CD4-positive, alpha-beta T cell treated with Interleukin-6 for 4 hours (primary cell): ENCODE data around the gene NRP2.

Experiments
- DNase-seq: peaks from one replicate; pipeline ENCODE4 v3.0.0-alpha.2; 2020; ENCODE audit warnings: mixed read lengths

Gene NRP2

DNA sequence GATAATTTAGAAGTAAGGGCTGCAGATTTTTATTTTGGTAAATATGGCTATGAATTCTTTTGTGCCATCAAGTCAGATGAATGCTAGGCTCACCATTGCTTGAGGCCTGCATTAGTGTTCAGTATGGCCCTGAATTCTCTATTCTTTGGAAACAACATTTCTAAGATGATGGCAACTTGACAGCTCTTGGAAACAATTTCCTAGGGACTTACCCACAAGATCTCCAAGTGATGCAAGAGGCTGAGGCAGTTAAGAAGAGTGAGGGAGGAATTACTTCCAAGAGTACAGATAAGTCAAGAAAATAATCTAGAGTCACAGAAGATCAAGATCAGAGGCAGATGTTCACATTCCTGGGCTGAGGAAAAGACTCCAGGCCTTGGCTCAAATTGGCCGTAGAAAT is 129.1 kb downstream of the NRP2 start:
- DNase-seq, result no peak

- no peak for DNase-seq
Observed at GRCh38 chr2:205814039-205814364, 131.7 kb downstream of the NRP2 start.

GRCh38 chr2:205815673-205816072 is 133.4 kb downstream of the NRP2 start:
- no peak for DNase-seq

DNA sequence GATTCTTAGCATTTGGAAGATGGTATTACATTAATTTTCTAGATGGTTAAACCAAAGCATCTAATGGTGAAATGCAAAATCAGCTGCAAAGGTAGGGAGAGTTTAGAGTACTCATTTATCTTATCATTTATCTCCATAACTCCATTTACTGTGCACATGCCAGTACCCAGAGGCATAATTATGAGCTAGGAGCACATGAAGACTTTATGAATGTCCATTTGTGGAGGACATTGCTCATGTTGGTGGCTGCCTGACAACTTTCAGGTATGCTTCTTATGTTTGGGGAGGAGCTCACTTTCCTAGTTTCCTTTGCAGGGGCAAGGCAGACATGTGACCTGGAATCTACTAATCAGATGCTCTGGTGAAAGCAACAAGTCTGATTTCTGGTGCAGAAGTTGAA is 134.0 kb downstream of the NRP2 start:
- DNase-seq, result no peak

DNA sequence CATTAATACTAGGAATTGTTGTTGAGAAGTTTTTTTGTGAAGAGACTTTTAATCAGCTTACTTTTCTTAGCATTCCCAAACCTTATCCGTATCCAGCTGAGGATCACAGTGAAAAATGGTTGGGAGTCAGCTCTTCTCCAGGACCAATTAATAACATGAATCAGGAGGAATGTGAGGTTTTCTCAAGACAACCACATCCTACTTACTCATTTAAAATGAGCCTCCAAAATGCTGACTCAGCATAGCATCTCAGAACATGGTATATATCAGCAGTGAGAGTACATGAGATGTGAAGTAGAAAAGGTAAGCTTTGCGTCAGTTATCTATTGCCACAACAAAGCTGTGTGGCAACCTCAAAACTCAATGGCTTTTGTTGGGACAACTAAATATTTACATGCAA is 140.3 kb downstream of the NRP2 start:
- no peak for DNase-seq

- no peak for DNase-seq
Observed at GRCh38 chr2:205827809-205828365, 145.6 kb downstream of the NRP2 start.

DNA sequence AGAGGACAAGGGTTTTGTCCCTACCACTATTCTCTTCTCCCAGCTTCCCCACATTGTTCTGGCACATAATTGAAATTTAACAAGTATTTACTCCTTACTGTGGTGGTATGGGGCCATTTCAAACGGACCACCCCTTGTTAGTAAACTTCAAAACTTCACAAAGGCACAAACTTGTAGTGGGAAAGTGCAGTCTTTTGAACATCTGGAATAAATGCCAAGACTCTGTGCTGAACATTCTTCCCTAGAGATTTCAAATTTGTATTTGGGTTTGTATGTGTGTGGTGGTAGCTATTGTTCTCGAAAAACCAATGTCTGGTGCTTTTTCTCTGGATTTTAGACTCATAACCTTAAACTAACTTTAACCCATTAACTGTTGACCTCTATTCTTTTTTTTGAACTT is 151.6 kb downstream of the NRP2 start:
- no peak for DNase-seq

DNA sequence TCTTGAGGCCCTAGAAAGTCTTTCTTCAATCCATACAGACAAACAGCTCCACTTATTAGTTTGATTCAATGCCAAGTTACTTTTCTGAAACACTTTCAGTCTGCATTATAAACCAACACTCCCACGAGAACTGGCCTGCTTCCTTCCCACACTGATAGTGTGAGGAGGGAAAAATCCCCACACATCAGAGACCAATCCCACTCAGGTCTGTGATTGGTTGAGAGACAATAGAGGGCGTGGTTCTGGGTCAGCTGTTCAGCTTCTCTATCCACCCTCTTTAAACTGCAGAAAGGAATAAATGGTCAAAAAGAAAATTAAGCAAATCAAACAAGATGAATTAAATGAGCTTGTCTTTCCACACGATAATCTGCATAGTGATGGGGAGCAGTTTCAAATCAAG is 152.5 kb downstream of the NRP2 start:
- DNase-seq, result no peak

- DNase-seq, result no peak
Observed at GRCh38 chr2:205835251-205835791, 153.0 kb downstream of the NRP2 start.

DNA sequence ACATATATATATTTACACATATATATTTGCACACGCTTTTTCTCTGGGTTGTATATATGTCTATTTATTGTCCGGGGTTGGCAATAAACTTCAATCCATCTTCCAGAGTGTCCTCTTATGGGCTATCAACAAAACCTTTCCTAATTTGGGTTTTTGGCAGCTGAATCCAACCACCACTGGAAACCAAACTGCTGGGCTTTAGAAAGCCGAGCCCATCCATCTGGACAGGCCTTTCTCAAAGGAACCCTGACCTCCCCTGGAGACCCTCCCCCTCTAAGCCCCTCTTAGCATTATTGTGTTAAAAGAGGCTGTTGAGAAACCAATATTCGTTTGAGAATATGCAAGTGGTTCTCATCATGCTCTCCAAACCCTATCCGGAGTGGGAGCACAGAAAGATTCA is 153.6 kb downstream of the NRP2 start:
- no peak for DNase-seq

GRCh38 chr2:205836477-205837221 is 154.3 kb downstream of the NRP2 start:
- DNase-seq, result no peak

GRCh38 chr2:205837663-205838062 is 155.4 kb downstream of the NRP2 start:
- DNase-seq, result no peak

GRCh38 chr2:205845446-205845845 is 163.1 kb downstream of the NRP2 start:
- DNase-seq, result no peak
